Left ventricle myocardium superior (tissue), 1 donor: Measurements from ENCODE around the gene BDKRB2. TPM values are rescaled to one million over a fixed set of nuclear protein-coding genes. Genes with fewer than 3 reads are reported as not detected.

Experiments used
- ATAC-seq: fragments of 200-7000 bp; cut with Tn5 transposase; one replicate; pipeline ENCODE4 v1.9.1; 2020; ENCODE audit warnings: mild to moderate bottlenecking, moderate library complexity
- DNase-seq: peaks from one replicate; pipeline ENCODE4 v3.0.0-alpha.2; 2020
- intact Hi-C: fragments of 100-400 bp; cut with micrococcal nuclease; formaldehyde crosslinking; loops from one replicate; pipeline ENCODE4 v1.11.0; 2022
- total RNA-seq: library from RNA; stranded (reverse); fragmentation: NEBNext Ultra II Directional; extraction: Animal tissue kit (Norgen Biotek cat#: 25700); gene quantifications from one replicate; pipeline ENCODE4 v1.2.1, GENCODE V29; 2021
- donor health status: DM: no; HTN: yes; CAD: no; lungs with severe emphysema.

Gene BDKRB2
- total RNA-seq, 1 donor from 2014 or later = 0.57 TPM

- DNase-seq = no peak
- intact Hi-C loops = no loop called here
- no peak for ATAC-seq
These were observed 57.4 kb downstream of the BDKRB2 start for GRCh38 chr14:96261772-96262655.

GRCh38 chr14:96263347-96264199, 58.9 kb downstream of the BDKRB2 start:
- no peak for DNase-seq
- no peak for ATAC-seq
- intact Hi-C loops = no loop called here

- intact Hi-C loops = no loop called here
These were observed 59.5 kb downstream of the BDKRB2 start for GRCh38 chr14:96264200-96264553.

GRCh38 chr14:96264853-96265252, 60.2 kb downstream of the BDKRB2 start:
- intact Hi-C loops = no loop called here
- no peak for DNase-seq
- no peak for ATAC-seq

More at GRCh38 chr14:96264200-96264553, 59.5 kb downstream of the BDKRB2 start:
- DNase-seq (no peak), ATAC-seq (no peak)

- no peak for ATAC-seq
- no peak for DNase-seq
- intact Hi-C loops = no loop called here
These were observed 60.9 kb downstream of the BDKRB2 start for GRCh38 chr14:96265383-96266095.

GRCh38 chr14:96267336-96267735, 62.7 kb downstream of the BDKRB2 start:
- ATAC-seq = no peak
- DNase-seq = no peak

GRCh38 chr14:96267916-96268315, 63.3 kb downstream of the BDKRB2 start:
- DNase-seq (no peak), ATAC-seq (no peak)
- intact Hi-C loops = no loop called here

More at GRCh38 chr14:96267336-96267735, 62.7 kb downstream of the BDKRB2 start:
- intact Hi-C loops = no loop called here

GRCh38 chr14:96268431-96269358, 64.1 kb downstream of the BDKRB2 start:
- DNase-seq = peak; percentile 32

GRCh38 chr14:96269359-96269710, 64.7 kb downstream of the BDKRB2 start:
- DNase-seq = no peak
- no peak for ATAC-seq
- intact Hi-C loops = no loop called here

More at GRCh38 chr14:96268431-96269358, 64.1 kb downstream of the BDKRB2 start:
- peak; percentile 73 for ATAC-seq
- intact Hi-C loops = no loop called here

- no peak for ATAC-seq
- no peak for DNase-seq
- intact Hi-C loops = loop anchor here (5.0 kb wide), 1 partner anchor 278 kb away; no protein-coding TSS in a partner anchor
These were observed 66.2 kb downstream of the BDKRB2 start for GRCh38 chr14:96270565-96271420.

GRCh38 chr14:96271421-96271762, 66.8 kb downstream of the BDKRB2 start:
- DNase-seq (no peak), ATAC-seq (no peak)
- intact Hi-C loops = loop anchor here (5.0 kb wide), 1 partner anchor 279 kb away; no protein-coding TSS in a partner anchor

- DNase-seq (no peak), ATAC-seq (no peak)
- intact Hi-C loops = loop anchor here (5.0 kb wide), 1 partner anchor 281 kb away; no protein-coding TSS in a partner anchor
These were observed 68.3 kb downstream of the BDKRB2 start for GRCh38 chr14:96272777-96273473.

GRCh38 chr14:96273629-96274028, 69.0 kb downstream of the BDKRB2 start:
- ATAC-seq (no peak), DNase-seq (no peak)
- intact Hi-C loops = loop anchor here (2.0 to 5.0 kb wide), 2 partner anchors 173 to 281 kb away; no protein-coding TSS in a partner anchor

- DNase-seq = no peak
- intact Hi-C loops = loop anchor here (2.0 to 5.0 kb wide), 2 partner anchors 173 to 282 kb away; no protein-coding TSS in a partner anchor
- ATAC-seq = no peak
These were observed 69.5 kb downstream of the BDKRB2 start for GRCh38 chr14:96274122-96274521.

- ATAC-seq = no peak
- DNase-seq = no peak
- intact Hi-C loops = loop anchor here (2.0 to 5.0 kb wide), 2 partner anchors 174 to 282 kb away; no protein-coding TSS in a partner anchor
These were observed 69.9 kb downstream of the BDKRB2 start for GRCh38 chr14:96274543-96274942.
